ENCODE results near the gene RASGEF1C.
A peak's percentile ranks its signal among the peaks of the same experiment; 100 is the strongest.

RASGEF1C gene

GRCh38 chr5:180194410-180195345 lies 14.3 kb downstream of the RASGEF1C start:
- Mint-ChIP-seq H3K36me3 (ENCODE audit: low read depth) (no peaks in the 10 kb centered on the region), H3K4me1 (no peaks in the 10 kb centered on the region), H3K9me3 (peaks cover 3% of the 10 kb centered on the region), H3K27me3 (ENCODE audit: low read depth) (peaks cover 5% of the 10 kb centered on the region), H3K27ac (peak overlapping the region in 1 of 3 experiments; percentile 38), H3K4me3 (no peak overlapping the region)
- TF ChIP-seq CTCF (IDR thresholded peaks at IDR 0.05; ENCODE audit: unreplicated experiment in 3 of 3), result no peak

- Mint-ChIP-seq H3K9me3 (peaks cover 9% of the 10 kb centered on the region), H3K36me3 (ENCODE audit: low read depth) (no peaks in the 10 kb centered on the region), H3K4me3 (no peak overlapping the region), H3K27me3 (ENCODE audit: low read depth) (peaks cover 5% of the 10 kb centered on the region), H3K27ac (no peak overlapping the region), H3K4me1 (no peaks in the 10 kb centered on the region)
- TF ChIP-seq CTCF (IDR thresholded peaks at IDR 0.05; ENCODE audit: unreplicated experiment in 3 of 3), result no peak
These were observed 15.1 kb downstream of the RASGEF1C start for GRCh38 chr5:180193749-180194375.

GRCh38 chr5:180191716-180192115 lies 17.3 kb downstream of the RASGEF1C start:
- Mint-ChIP-seq H3K4me1 (no peaks in the 10 kb centered on the region), H3K27ac (no peak overlapping the region), H3K36me3 (ENCODE audit: low read depth) (no peaks in the 10 kb centered on the region), H3K4me3 (no peak overlapping the region), H3K27me3 (ENCODE audit: low read depth) (peaks cover 5% of the 10 kb centered on the region), H3K9me3 (peaks cover 18% of the 10 kb centered on the region)
- no peak for TF ChIP-seq CTCF (IDR thresholded peaks at IDR 0.05; ENCODE audit: unreplicated experiment in 3 of 3)

- TF ChIP-seq CTCF (IDR thresholded peaks at IDR 0.05; ENCODE audit: unreplicated experiment in 3 of 3), result no peak
- no peaks in the 10 kb centered on the region for H3K4me1 Mint-ChIP-seq
- H3K27me3 Mint-ChIP-seq (ENCODE audit: low read depth), result peaks cover 2% of the 10 kb centered on the region
- peaks cover 29% of the 10 kb centered on the region for H3K9me3 Mint-ChIP-seq
- H3K27ac Mint-ChIP-seq, result no peak overlapping the region
- no peak overlapping the region for H3K4me3 Mint-ChIP-seq
- no peaks in the 10 kb centered on the region for H3K36me3 Mint-ChIP-seq (ENCODE audit: low read depth)
These were observed 21.2 kb downstream of the RASGEF1C start for GRCh38 chr5:180187767-180188166.

GRCh38 chr5:180180846-180181245 lies 28.2 kb downstream of the RASGEF1C start:
- peaks cover 12% of the 10 kb centered on the region for H3K27me3 Mint-ChIP-seq (ENCODE audit: low read depth)
- no peak for TF ChIP-seq CTCF (IDR thresholded peaks at IDR 0.05; ENCODE audit: unreplicated experiment in 3 of 3)
- peaks cover 33% of the 10 kb centered on the region for H3K4me1 Mint-ChIP-seq
- no peaks in the 10 kb centered on the region for H3K36me3 Mint-ChIP-seq (ENCODE audit: low read depth)
- H3K4me3 Mint-ChIP-seq, result no peak overlapping the region
- no peak overlapping the region for H3K27ac Mint-ChIP-seq
- H3K9me3 Mint-ChIP-seq, result peaks cover 15% of the 10 kb centered on the region
